Breast epithelium (tissue), 4 donors: Measurements from ENCODE around the gene CCDC184. TPM values are rescaled to one million over a fixed set of nuclear protein-coding genes. Genes with fewer than 3 reads are reported as not detected.

Source experiments
- DNase-seq, 2 donors: peaks; one replicate each; pipeline ENCODE4 v3.0.0-alpha.2; 2019; ENCODE audit warnings: low spot score in 2 of 2
- H3K27ac ChIP-seq, 2 donors: fragments of 200-600 bp; sonication (generic) in 1 of 2; one replicate each; pipeline ENCODE4 v1.5.1; 2016 to 2019; ENCODE audit warnings: mild to moderate bottlenecking in 1 of 2
- H3K27me3 ChIP-seq, 2 donors: fragments of 200-600 bp; sonication (generic) in 1 of 2; one replicate each; pipeline versions ENCODE4 v1.5.1 to v1.6.0; 2017 to 2019; ENCODE audit warnings: control low read depth in 1 of 2, mild to moderate bottlenecking in 1 of 2
- H3K36me3 ChIP-seq: fragments of 200-600 bp; one replicate; pipeline ENCODE4 v1.5.1; 2019
- H3K4me1 ChIP-seq, 2 donors: fragments of 200-600 bp; sonication (generic); one replicate each; pipeline ENCODE4 v1.5.1; 2016 to 2019; ENCODE audit warnings: control low read depth in 1 of 2
- H3K4me3 ChIP-seq, 3 donors: fragments of 200-600 bp; sonication (generic); 1 replicate in 2 of 3; 2 replicates in 1 of 3; pipeline ENCODE4 v1.5.1; 2016 to 2019; ENCODE audit warnings: mild to moderate bottlenecking in 3 of 3, moderate library complexity in 2 of 3
- H3K9me3 ChIP-seq, 2 donors: fragments of 200-600 bp; sonication (generic) in 1 of 2; one replicate each; pipeline ENCODE4 v1.5.1; 2016 to 2019; ENCODE audit warnings: control low read depth in 1 of 2
- POLR2A ChIP-seq: fragments of 450-650 bp; IDR thresholded peaks from one replicate; pipeline ENCODE4 v1.6.1; 2016; ENCODE audit warnings: antibody characterized with exemption, mild to moderate bottlenecking, moderate library complexity
- POLR2AphosphoS5 ChIP-seq, 3 donors: sonication (generic); formaldehyde crosslinking; IDR thresholded peaks; one replicate each; pipeline ENCODE4 v1.6.1; 2017; ENCODE audit warnings: antibody characterized with exemption in 3 of 3
- intact Hi-C: fragments of 100-400 bp; cut with DNase I; formaldehyde crosslinking; loops from one replicate; pipeline ENCODE4 v1.15.1; 2023; ENCODE audit warnings: low total_unique reads
- total RNA-seq, 3 donors: library from RNA; depleted of rRNA; stranded (reverse); fragments of >200 nt; gene quantifications; one replicate each; pipeline ENCODE4 v1.1.0, GENCODE V29; 2016
- TF ChIP-seq, protein P1 (sequence below), 3 donors: fragments of 450-650 bp; IDR thresholded peaks; one replicate each; pipeline ENCODE4 v1.5.1; 2016 to 2017; ENCODE audit warnings: antibody characterized with exemption in 3 of 3, mild to moderate bottlenecking in 3 of 3, moderate library complexity in 3 of 3

Gene CCDC184
- total RNA-seq, 3 donors from 2014 or later, result 0.44 to 2.0 (median 0.48) TPM

DNA sequence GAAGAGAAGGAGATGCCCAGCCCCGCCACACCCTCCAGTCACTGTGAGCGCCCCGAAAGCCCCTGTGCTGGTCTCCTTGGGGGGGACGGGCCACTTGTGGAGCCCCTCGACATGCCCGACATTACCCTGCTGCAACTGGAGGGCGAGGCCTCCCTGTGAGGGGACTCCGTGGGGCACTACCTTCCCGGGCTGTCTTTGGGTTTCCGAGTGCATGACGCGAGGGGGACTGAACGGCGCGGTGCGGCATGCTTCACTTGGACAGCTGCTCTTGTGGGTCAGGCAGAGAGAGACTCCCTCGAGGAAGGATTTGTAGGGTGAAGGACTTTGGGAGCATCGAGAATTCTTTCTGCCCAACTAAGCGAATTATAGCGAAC, 1.1 kb downstream of the CCDC184 start:
- Histone ChIP-seq H3K36me3 (no peaks in the 10 kb centered on the region), H3K27ac (no peak overlapping the region), H3K4me3 (peak overlapping the region in 2 of 3 donors; percentile 65 to 88), H3K4me1 (peaks cover 0 to 6% of the 10 kb centered on the region in 2 donors), H3K9me3 (no peaks in the 10 kb centered on the region), H3K27me3 (peaks cover 2 to 27% of the 10 kb centered on the region in 2 donors)
- intact Hi-C loops, result no loop called here
- DNase-seq, result no peak
- TF ChIP-seq, protein P1, sequence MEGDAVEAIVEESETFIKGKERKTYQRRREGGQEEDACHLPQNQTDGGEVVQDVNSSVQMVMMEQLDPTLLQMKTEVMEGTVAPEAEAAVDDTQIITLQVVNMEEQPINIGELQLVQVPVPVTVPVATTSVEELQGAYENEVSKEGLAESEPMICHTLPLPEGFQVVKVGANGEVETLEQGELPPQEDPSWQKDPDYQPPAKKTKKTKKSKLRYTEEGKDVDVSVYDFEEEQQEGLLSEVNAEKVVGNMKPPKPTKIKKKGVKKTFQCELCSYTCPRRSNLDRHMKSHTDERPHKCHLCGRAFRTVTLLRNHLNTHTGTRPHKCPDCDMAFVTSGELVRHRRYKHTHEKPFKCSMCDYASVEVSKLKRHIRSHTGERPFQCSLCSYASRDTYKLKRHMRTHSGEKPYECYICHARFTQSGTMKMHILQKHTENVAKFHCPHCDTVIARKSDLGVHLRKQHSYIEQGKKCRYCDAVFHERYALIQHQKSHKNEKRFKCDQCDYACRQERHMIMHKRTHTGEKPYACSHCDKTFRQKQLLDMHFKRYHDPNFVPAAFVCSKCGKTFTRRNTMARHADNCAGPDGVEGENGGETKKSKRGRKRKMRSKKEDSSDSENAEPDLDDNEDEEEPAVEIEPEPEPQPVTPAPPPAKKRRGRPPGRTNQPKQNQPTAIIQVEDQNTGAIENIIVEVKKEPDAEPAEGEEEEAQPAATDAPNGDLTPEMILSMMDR (IDR thresholded peaks at IDR 0.05), result no peak
- TF ChIP-seq POLR2AphosphoS5 (IDR thresholded peaks at IDR 0.05), result no peak
- no peak for TF ChIP-seq POLR2A

DNA sequence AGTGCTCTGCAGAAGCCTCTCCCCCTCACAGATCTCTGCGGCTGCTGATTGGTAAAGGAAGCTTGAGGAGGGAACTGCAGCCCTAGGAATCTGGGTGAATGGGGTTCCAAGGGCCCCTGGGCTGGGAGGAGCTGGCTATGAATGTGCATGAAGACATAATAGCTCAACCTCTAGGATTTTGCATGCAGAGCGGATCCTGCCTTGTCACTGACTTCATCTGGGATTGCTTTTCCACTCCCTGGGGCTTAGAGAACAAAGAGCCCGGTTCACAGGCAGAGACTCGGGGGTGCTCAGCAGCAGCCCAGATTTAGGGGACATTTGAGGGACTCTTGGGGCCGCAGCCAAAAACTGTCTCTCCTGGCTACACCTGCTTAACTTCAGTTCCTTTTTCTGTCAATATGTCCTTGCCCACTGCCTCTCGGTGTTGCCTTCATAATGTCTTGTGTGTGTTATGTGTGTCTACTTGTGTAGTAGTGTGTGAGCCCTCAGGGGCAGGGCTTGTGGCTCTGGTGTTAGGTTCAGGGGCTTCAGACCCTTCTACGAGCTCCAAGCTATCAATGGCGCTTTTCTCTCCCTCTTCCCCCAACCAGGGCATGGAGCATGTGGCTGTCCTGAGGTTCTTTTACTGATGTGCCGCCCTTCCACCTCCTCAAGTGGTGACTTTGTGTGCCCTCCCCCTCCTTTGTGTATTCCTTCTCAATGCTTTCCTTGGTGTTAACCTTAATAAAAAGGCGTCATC, 1.9 kb downstream of the CCDC184 start:
- TF ChIP-seq POLR2A (no peak), POLR2AphosphoS5 (IDR thresholded peaks at IDR 0.05) (no peak)
- TF ChIP-seq, protein P1 (IDR thresholded peaks at IDR 0.05), result no peak
- peaks cover 0 to 6% of the 10 kb centered on the region in 2 donors for H3K4me1 ChIP-seq
- no peak for DNase-seq
- no peaks in the 10 kb centered on the region for H3K36me3 ChIP-seq
- no peak overlapping the region for H3K27ac ChIP-seq
- intact Hi-C loops, result no loop called here
- H3K4me3 ChIP-seq, result no peak overlapping the region
- peaks cover 2 to 27% of the 10 kb centered on the region in 2 donors for H3K27me3 ChIP-seq
- H3K9me3 ChIP-seq, result no peaks in the 10 kb centered on the region

DNA sequence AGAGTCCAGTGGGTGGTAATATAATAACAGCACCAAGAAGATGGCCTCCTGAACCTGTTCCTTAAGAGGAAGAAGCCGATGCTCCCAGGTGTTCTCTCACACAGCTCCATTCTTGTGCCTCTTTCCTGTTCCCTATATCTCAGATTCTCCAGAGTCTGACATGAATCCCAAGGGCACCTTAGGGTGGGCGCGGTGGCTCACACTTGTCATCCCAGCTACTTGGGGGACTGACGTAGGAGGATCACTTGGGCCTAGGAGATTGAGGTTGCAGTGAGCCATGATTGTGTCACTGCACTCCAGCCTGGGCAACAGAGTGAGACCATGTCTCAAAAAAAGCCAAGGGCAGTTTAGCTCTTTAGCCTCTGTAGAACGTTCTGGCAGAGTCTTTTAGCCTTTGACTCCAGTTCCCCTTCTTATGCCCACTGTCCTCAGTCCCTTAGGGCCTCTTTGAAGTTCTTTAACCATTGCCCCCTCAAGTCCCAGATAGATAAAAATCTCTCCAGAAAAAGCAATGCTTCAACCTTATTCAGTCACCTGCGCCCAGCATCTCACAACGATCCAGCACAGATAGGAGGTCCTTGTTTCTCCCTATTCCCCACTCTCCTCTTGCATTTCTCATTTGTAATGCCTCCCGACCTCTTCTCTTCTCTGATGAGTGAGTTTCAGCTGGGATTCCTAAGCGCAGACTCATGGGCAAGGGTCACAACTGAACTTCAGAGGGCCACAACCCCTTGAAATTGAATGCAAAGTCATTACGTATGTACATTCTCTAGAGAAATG, 4.7 kb downstream of the CCDC184 start:
- DNase-seq, result no peak
- Histone ChIP-seq H3K27me3 (peaks cover 2 to 13% of the 10 kb centered on the region in 2 donors), H3K4me3 (no peak overlapping the region), H3K9me3 (no peaks in the 10 kb centered on the region), H3K27ac (no peak overlapping the region), H3K4me1 (peaks cover 0 to 6% of the 10 kb centered on the region in 2 donors), H3K36me3 (no peaks in the 10 kb centered on the region)
- TF ChIP-seq POLR2AphosphoS5 (IDR thresholded peaks at IDR 0.05) (no peak), POLR2A (no peak)
- TF ChIP-seq, protein P1 (IDR thresholded peaks at IDR 0.05), result no peak
- intact Hi-C loops, result no loop called here

DNA sequence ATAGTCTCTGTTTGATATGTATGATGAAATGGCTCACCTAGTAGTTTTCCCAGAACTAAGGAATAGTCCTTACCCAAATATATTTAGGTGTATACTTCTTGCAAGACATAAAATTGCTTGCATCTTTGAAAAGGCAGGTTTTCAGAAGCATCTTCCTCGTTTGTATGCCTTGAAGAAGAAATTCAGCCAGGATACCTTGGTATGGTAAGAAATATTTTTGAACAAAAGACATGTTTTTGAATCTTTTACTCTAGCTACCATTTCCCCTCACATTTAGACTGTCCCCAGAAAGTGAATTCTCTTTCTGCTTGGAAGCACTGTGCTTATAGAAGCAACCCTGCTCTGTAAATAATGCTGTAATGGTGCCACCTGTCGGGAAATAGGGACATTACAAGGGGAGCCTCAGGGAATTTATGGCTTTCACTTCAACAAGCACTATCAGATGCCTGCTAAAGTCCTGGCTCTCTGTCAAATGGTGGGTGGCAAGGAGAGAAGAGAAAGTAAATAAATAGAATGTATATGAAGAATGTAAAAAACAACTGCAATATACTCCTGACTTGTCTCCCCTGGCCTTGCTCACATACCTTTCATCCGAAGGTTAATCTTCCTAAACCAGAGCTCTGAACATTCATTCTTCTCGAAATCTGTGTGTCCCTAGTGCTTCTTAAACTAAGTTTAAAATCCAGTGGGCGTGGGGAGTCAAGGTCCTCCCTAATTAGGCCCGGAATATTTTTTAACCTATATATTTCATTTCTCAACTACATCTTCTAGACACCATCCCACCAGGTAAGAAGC, 6.1 kb downstream of the CCDC184 start:
- intact Hi-C loops, result no loop called here
- TF ChIP-seq, protein P1 (IDR thresholded peaks at IDR 0.05), result peak; percentile 79 to 85 (median 79)
- TF ChIP-seq POLR2AphosphoS5 (IDR thresholded peaks at IDR 0.05) (no peak), POLR2A (no peak)
- H3K9me3 ChIP-seq, result no peaks in the 10 kb centered on the region
- H3K27ac ChIP-seq, result no peak overlapping the region
- no peaks in the 10 kb centered on the region for H3K36me3 ChIP-seq
- peaks cover 0 to 2% of the 10 kb centered on the region in 2 donors for H3K27me3 ChIP-seq
- no peak overlapping the region for H3K4me3 ChIP-seq
- peak in 1 of 2 donors; percentile 65 for DNase-seq
- no peaks in the 10 kb centered on the region for H3K4me1 ChIP-seq
